ENCODE data around the gene XYLB. TPM values are rescaled to one million over a fixed set of nuclear protein-coding genes. Genes with fewer than 3 reads are reported as not detected.
A peak's percentile ranks its signal among the peaks of the same experiment; 100 is the strongest.
"Not testable (repeated sequence)": the region's sequence is repeated elsewhere in the genome, so short reads cannot be mapped to it uniquely, and the experiment has no call there.

Gene XYLB
- total RNA-seq, 6 donors from 2014 or later, result 1.3 to 7.3 (median 4.6) TPM

- ATAC-seq (ENCODE audit: low FRiP score in 2 of 2) (no peak), DNase-seq (peak in 1 of 2 donors; percentile 50)
- Histone ChIP-seq H3K9me3 (no peaks in the 10 kb centered on the region), H3K36me3 (no peaks in the 10 kb centered on the region), H3K27me3 (no peaks in the 10 kb centered on the region), H3K4me1 (no peaks in the 10 kb centered on the region), H3K27ac (no peak overlapping the region), H3K4me3 (no peak overlapping the region)
- WGBS, 2 donors, result 86 to 89% methylated on average over 21 to 22 of the region's 22 CpGs
- TF ChIP-seq EP300 (IDR thresholded peaks at IDR 0.05) (no peak), CTCF (IDR thresholded peaks at IDR 0.05) (no peak), POLR2AphosphoS5 (IDR thresholded peaks at IDR 0.05) (no peak), POLR2A (IDR thresholded peaks at IDR 0.05) (no peak)
These were observed 30.0 kb upstream of the XYLB start for GRCh38 chr3:38316356-38317191.

GRCh38 chr3:38317192-38317759 is 29.3 kb upstream of the XYLB start:
- ATAC-seq (ENCODE audit: low FRiP score in 2 of 2), result no peak
- H3K4me3 ChIP-seq, result no peak overlapping the region
- H3K9me3 ChIP-seq, result no peaks in the 10 kb centered on the region
- H3K27me3 ChIP-seq, result no peaks in the 10 kb centered on the region
- no peaks in the 10 kb centered on the region for H3K36me3 ChIP-seq
- H3K4me1 ChIP-seq, result no peaks in the 10 kb centered on the region
- WGBS, 2 donors, result 54 to 76% methylated on average over 7 of the region's 7 CpGs
- DNase-seq, result no peak
- TF ChIP-seq POLR2AphosphoS5 (IDR thresholded peaks at IDR 0.05), result no peak
- TF ChIP-seq CTCF (IDR thresholded peaks at IDR 0.05), result no peak
- TF ChIP-seq EP300 (IDR thresholded peaks at IDR 0.05), result no peak
- TF ChIP-seq POLR2A (IDR thresholded peaks at IDR 0.05), result no peak
- no peak overlapping the region for H3K27ac ChIP-seq

- Histone ChIP-seq H3K27me3 (no peaks in the 10 kb centered on the region), H3K27ac (no peak overlapping the region), H3K9me3 (no peaks in the 10 kb centered on the region), H3K4me3 (no peak overlapping the region), H3K36me3 (no peaks in the 10 kb centered on the region), H3K4me1 (no peaks in the 10 kb centered on the region)
- ATAC-seq (ENCODE audit: low FRiP score in 2 of 2) (no peak), DNase-seq (no peak)
- 86 to 91% methylated on average over 7 to 8 of the region's 8 CpGs for WGBS, 2 donors
- TF ChIP-seq POLR2A (IDR thresholded peaks at IDR 0.05) (no peak), POLR2AphosphoS5 (IDR thresholded peaks at IDR 0.05) (no peak), EP300 (IDR thresholded peaks at IDR 0.05) (no peak), CTCF (IDR thresholded peaks at IDR 0.05) (no peak)
These were observed 27.6 kb upstream of the XYLB start for GRCh38 chr3:38318766-38319671.

GRCh38 chr3:38320638-38321037 is 25.9 kb upstream of the XYLB start:
- not testable (repeated sequence) for H3K4me3 ChIP-seq; DNase-seq; H3K27ac ChIP-seq; H3K9me3 ChIP-seq; H3K27me3 ChIP-seq; H3K4me1 ChIP-seq; ATAC-seq (ENCODE audit: low FRiP score in 2 of 2); H3K36me3 ChIP-seq
- WGBS, 2 donors, result 87 to 95% methylated on average over 4 of the region's 4 CpGs

- ATAC-seq (ENCODE audit: low FRiP score in 2 of 2), result no peak
- 87 to 93% methylated on average over 1 of the region's 1 CpG for WGBS, 2 donors
These were observed 23.5 kb upstream of the XYLB start for GRCh38 chr3:38323060-38323459.

More at GRCh38 chr3:38323060-38323459, 23.5 kb upstream of the XYLB start:
- TF ChIP-seq CTCF (IDR thresholded peaks at IDR 0.05) (no peak), EP300 (IDR thresholded peaks at IDR 0.05) (no peak), POLR2A (IDR thresholded peaks at IDR 0.05) (no peak), POLR2AphosphoS5 (IDR thresholded peaks at IDR 0.05) (no peak)
- Histone ChIP-seq H3K9me3 (no peaks in the 10 kb centered on the region), H3K27ac (no peak overlapping the region), H3K27me3 (no peaks in the 10 kb centered on the region), H3K36me3 (no peaks in the 10 kb centered on the region), H3K4me3 (no peak overlapping the region), H3K4me1 (no peaks in the 10 kb centered on the region)
- no peak for DNase-seq

Measured in upper lobe of left lung (tissue), 6 donors.